Measurements from ENCODE around the gene HIVEP2.

Gene HIVEP2

DNA sequence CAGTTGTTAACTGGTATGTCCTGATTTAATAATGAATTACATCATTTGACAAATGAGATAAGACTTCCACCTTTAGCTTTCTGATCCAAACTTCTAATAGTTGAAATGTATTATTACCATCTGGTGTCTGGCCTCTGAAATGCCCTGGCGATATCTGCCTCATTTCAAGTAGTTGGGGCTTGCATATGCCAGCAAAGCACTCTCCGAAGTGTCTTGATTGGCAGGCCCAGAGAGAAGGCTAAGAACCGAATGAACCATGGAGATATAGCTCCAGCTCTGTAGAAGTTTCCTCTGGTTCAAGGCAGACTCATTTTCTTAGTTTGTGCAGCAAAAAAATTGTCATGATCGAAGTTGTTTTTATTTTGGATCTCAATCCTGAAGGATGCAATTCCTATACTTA, 13.4 kb upstream of the HIVEP2 start:
- no peak for DNase-seq
- Histone ChIP-seq H3K4me3 (ENCODE audit: insufficient read depth, low read depth, low read length, poor library complexity, severe bottlenecking) (no peak overlapping the region), H3K27ac (ENCODE audit: insufficient read depth, low read length, poor library complexity, severe bottlenecking) (no peak overlapping the region), H3K27me3 (replicated peaks; ENCODE audit: control insufficient read depth, insufficient read depth, low read length, poor library complexity, severe bottlenecking) (no peaks in the 10 kb centered on the region), H3K36me3 (ENCODE audit: control insufficient read depth, insufficient read depth, low read length) (no peaks in the 10 kb centered on the region), H3K9me3 (ENCODE audit: control insufficient read depth, low read length) (no peaks in the 10 kb centered on the region), H3K4me1 (ENCODE audit: control insufficient read depth, insufficient read depth, low read length, poor library complexity, severe bottlenecking) (no peaks in the 10 kb centered on the region)

DNA sequence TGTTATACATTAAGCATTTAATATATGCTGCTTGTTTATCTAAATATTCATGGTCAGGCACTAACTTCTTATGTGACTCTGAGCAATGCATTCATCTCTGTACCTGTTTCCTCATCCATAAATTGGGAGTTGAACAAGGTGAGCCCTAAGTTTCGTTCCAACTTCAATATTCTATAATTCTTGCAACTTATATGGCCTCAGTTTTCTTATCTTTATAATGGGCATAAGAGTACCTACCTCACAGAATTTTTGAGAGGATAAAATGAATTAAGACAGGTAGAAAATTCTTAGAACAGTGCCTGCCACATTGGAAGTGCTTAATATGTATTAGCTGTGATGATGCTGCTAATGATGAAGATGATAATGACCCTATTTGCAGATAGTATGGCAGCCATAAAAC, 11.8 kb upstream of the HIVEP2 start:
- Histone ChIP-seq H3K27me3 (replicated peaks; ENCODE audit: control insufficient read depth, insufficient read depth, low read length, poor library complexity, severe bottlenecking) (no peaks in the 10 kb centered on the region), H3K27ac (ENCODE audit: insufficient read depth, low read length, poor library complexity, severe bottlenecking) (no peak overlapping the region), H3K4me3 (ENCODE audit: insufficient read depth, low read depth, low read length, poor library complexity, severe bottlenecking) (no peak overlapping the region), H3K9me3 (ENCODE audit: control insufficient read depth, low read length) (no peaks in the 10 kb centered on the region), H3K4me1 (ENCODE audit: control insufficient read depth, insufficient read depth, low read length, poor library complexity, severe bottlenecking) (no peaks in the 10 kb centered on the region), H3K36me3 (ENCODE audit: control insufficient read depth, insufficient read depth, low read length) (no peaks in the 10 kb centered on the region)
- no peak for DNase-seq

DNA sequence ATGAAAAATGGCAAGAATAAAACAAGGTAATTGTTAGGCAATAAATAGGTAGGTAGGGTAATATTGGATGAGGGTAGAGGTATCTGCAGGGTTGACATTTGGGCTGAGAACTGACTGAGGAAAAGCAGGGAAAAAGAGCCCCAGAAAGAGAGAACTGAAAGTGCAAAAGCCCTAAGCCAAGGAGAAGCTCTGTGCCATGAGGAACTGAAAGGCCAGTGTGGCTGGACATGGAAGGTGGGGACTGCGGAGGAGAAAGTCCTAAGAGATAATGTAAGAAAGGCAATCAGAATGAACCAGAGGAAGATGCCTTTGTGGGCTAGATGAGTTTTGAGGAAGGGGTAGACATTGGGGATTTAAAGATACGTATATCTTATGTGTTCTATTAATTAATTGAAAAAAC, 9.9 kb upstream of the HIVEP2 start:
- Histone ChIP-seq H3K27ac (ENCODE audit: insufficient read depth, low read length, poor library complexity, severe bottlenecking) (no peak overlapping the region), H3K4me1 (ENCODE audit: control insufficient read depth, insufficient read depth, low read length, poor library complexity, severe bottlenecking) (no peaks in the 10 kb centered on the region), H3K27me3 (replicated peaks; ENCODE audit: control insufficient read depth, insufficient read depth, low read length, poor library complexity, severe bottlenecking) (no peaks in the 10 kb centered on the region), H3K36me3 (ENCODE audit: control insufficient read depth, insufficient read depth, low read length) (no peaks in the 10 kb centered on the region), H3K9me3 (ENCODE audit: control insufficient read depth, low read length) (no peaks in the 10 kb centered on the region), H3K4me3 (ENCODE audit: insufficient read depth, low read depth, low read length, poor library complexity, severe bottlenecking) (no peak overlapping the region)
- DNase-seq, result no peak

DNA sequence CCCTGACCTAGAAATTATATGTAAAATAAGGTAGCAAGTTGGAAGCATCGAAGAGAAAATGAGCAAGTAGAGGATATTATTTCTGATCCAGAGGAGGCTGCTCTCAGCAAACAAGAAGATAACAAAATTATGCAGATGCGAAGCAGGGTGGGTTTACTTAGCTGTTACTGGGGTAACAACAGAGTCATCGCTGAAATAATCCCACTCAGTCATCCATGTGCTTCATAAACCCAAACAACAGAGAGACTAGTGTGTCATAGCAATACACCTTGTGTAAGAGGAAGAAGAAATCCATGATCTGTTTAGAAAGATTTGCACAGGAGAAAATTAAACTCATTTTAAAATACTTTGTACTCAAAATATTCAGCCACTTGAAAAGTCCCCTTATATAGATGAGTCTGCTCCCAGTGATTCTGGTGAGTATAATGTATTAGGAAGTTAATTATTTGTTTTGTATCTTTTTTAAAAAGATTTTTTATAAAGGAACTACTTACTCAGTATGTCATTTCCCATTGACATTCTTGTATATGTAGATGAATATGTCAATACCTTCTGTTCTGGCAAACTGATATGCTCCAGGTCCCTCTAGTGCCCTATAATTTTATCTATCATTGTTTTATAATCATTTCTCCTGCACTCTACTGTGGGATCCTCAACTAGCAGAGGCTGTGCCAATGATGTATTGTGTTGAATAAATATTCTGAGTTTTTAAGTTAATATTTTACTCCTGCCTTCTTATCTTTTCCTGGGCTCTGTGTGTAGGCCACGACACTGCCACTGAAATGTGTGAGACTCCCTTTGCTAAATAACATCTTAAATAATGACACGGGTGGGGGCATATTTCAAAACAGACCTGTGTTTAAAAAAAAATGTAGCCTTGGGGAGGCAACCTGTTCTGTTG, 8.6 kb upstream of the HIVEP2 start:
- Histone ChIP-seq H3K4me3 (ENCODE audit: insufficient read depth, low read depth, low read length, poor library complexity, severe bottlenecking) (no peak overlapping the region), H3K36me3 (ENCODE audit: control insufficient read depth, insufficient read depth, low read length) (no peaks in the 10 kb centered on the region), H3K27me3 (replicated peaks; ENCODE audit: control insufficient read depth, insufficient read depth, low read length, poor library complexity, severe bottlenecking) (no peaks in the 10 kb centered on the region), H3K27ac (ENCODE audit: insufficient read depth, low read length, poor library complexity, severe bottlenecking) (no peak overlapping the region), H3K9me3 (ENCODE audit: control insufficient read depth, low read length) (no peaks in the 10 kb centered on the region), H3K4me1 (ENCODE audit: control insufficient read depth, insufficient read depth, low read length, poor library complexity, severe bottlenecking) (no peaks in the 10 kb centered on the region)
- DNase-seq, result no peak

- H3K27ac ChIP-seq (ENCODE audit: insufficient read depth, low read length, poor library complexity, severe bottlenecking), result no peak overlapping the region
- no peaks in the 10 kb centered on the region for H3K27me3 ChIP-seq (replicated peaks; ENCODE audit: control insufficient read depth, insufficient read depth, low read length, poor library complexity, severe bottlenecking)
- H3K9me3 ChIP-seq (ENCODE audit: control insufficient read depth, low read length), result no peaks in the 10 kb centered on the region
- no peaks in the 10 kb centered on the region for H3K36me3 ChIP-seq (ENCODE audit: control insufficient read depth, insufficient read depth, low read length)
- H3K4me3 ChIP-seq (ENCODE audit: insufficient read depth, low read depth, low read length, poor library complexity, severe bottlenecking), result no peak overlapping the region
- no peak for DNase-seq
- H3K4me1 ChIP-seq (ENCODE audit: control insufficient read depth, insufficient read depth, low read length, poor library complexity, severe bottlenecking), result no peaks in the 10 kb centered on the region
Measured at GRCh38 chr6:142952614-142953013, 7.6 kb upstream of the HIVEP2 start.

DNA sequence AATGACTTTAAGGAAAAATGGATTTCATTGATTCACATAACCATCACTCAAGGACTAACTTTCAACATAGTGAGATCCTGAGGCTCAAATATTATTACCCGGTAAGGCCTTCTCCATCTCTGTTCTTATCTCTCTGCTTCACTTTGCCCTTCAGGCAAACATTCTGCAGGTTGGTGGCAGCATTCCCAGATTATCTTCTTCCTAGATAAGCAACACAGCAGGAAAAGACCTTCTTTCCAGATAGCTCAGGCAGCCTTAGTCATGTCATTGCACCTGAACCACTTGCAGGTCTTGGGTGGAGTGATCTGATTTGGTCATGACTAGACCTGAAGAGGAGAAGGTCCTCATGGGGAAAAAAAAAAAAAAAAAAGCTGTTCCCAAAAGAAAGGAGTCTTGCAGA, 5.3 kb upstream of the HIVEP2 start:
- no peak for DNase-seq
- Histone ChIP-seq H3K9me3 (ENCODE audit: control insufficient read depth, low read length) (no peaks in the 10 kb centered on the region), H3K4me3 (ENCODE audit: insufficient read depth, low read depth, low read length, poor library complexity, severe bottlenecking) (no peak overlapping the region), H3K27me3 (replicated peaks; ENCODE audit: control insufficient read depth, insufficient read depth, low read length, poor library complexity, severe bottlenecking) (no peaks in the 10 kb centered on the region), H3K4me1 (ENCODE audit: control insufficient read depth, insufficient read depth, low read length, poor library complexity, severe bottlenecking) (no peaks in the 10 kb centered on the region), H3K27ac (ENCODE audit: insufficient read depth, low read length, poor library complexity, severe bottlenecking) (no peak overlapping the region), H3K36me3 (ENCODE audit: control insufficient read depth, insufficient read depth, low read length) (no peaks in the 10 kb centered on the region)

- Histone ChIP-seq H3K36me3 (ENCODE audit: control insufficient read depth, insufficient read depth, low read length) (no peaks in the 10 kb centered on the region), H3K4me3 (ENCODE audit: insufficient read depth, low read depth, low read length, poor library complexity, severe bottlenecking) (peak overlapping the region; percentile 89), H3K9me3 (ENCODE audit: control insufficient read depth, low read length) (no peaks in the 10 kb centered on the region), H3K27ac (ENCODE audit: insufficient read depth, low read length, poor library complexity, severe bottlenecking) (peak overlapping the region; percentile 100), H3K4me1 (ENCODE audit: control insufficient read depth, insufficient read depth, low read length, poor library complexity, severe bottlenecking) (no peaks in the 10 kb centered on the region), H3K27me3 (replicated peaks; ENCODE audit: control insufficient read depth, insufficient read depth, low read length, poor library complexity, severe bottlenecking) (no peaks in the 10 kb centered on the region)
- no peak for DNase-seq
Measured at GRCh38 chr6:142947714-142948480, 2.9 kb upstream of the HIVEP2 start.

DNA sequence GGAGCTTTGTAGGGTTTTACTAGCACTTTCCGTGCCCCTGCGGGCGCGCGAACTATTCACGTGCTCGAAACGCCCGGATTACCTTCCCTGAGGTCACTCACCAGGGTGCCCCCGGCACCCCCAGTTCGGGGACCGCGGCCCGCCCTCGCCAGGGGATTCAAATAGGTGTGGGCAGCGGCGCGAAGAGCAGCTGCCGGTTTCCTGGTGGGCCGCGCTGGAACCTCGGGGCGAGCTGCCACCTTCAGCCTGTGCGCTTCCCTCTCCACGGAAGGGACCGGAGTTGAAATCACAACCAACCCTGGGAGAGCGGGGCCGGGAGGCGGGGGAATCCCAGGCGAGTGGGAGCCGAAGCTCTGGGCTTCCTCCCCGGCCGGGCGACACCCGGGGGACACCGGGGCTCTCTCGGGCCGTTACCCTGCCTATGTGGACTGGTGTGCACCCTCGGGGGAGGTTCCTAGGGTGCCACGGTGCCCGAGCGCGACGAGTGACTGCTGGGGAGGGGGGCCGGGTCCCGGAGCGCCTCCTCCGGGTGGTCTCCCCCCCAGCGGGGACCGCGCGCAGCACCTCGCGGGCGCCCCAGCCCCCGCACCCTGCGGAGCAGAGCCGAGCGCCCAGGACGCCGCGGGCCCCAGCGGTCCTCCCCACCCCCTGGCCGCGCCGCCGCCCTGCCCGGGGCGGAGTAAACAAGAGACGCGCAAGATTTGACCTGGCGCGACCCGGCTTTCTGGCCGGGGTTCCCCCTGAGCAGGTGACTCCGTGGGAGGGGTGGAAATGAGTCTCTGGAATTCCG, 2.1 kb upstream of the HIVEP2 start:
- peak overlapping the region; percentile 89 for H3K4me3 ChIP-seq (ENCODE audit: insufficient read depth, low read depth, low read length, poor library complexity, severe bottlenecking)
- no peaks in the 10 kb centered on the region for H3K9me3 ChIP-seq (ENCODE audit: control insufficient read depth, low read length)
- peak overlapping the region; percentile 100 for H3K27ac ChIP-seq (ENCODE audit: insufficient read depth, low read length, poor library complexity, severe bottlenecking)
- no peaks in the 10 kb centered on the region for H3K36me3 ChIP-seq (ENCODE audit: control insufficient read depth, insufficient read depth, low read length)
- peaks cover 5% of the 10 kb centered on the region for H3K4me1 ChIP-seq (ENCODE audit: control insufficient read depth, insufficient read depth, low read length, poor library complexity, severe bottlenecking)
- no peaks in the 10 kb centered on the region for H3K27me3 ChIP-seq (replicated peaks; ENCODE audit: control insufficient read depth, insufficient read depth, low read length, poor library complexity, severe bottlenecking)
- peak; percentile 81 to 87 (median 84) for DNase-seq

GRCh38 chr6:142946181-142946923, 1.4 kb upstream of the HIVEP2 start:
- H3K27me3 ChIP-seq (replicated peaks; ENCODE audit: control insufficient read depth, insufficient read depth, low read length, poor library complexity, severe bottlenecking), result no peaks in the 10 kb centered on the region
- no peaks in the 10 kb centered on the region for H3K36me3 ChIP-seq (ENCODE audit: control insufficient read depth, insufficient read depth, low read length)
- H3K4me1 ChIP-seq (ENCODE audit: control insufficient read depth, insufficient read depth, low read length, poor library complexity, severe bottlenecking), result peaks cover 5% of the 10 kb centered on the region
- H3K4me3 ChIP-seq (ENCODE audit: insufficient read depth, low read depth, low read length, poor library complexity, severe bottlenecking), result peak overlapping the region; percentile 89
- H3K9me3 ChIP-seq (ENCODE audit: control insufficient read depth, low read length), result no peaks in the 10 kb centered on the region
- peak overlapping the region; percentile 100 for H3K27ac ChIP-seq (ENCODE audit: insufficient read depth, low read length, poor library complexity, severe bottlenecking)
- peak; percentile 93 to 96 (median 94) for DNase-seq

All from effector memory CD4-positive, alpha-beta T cell (primary cell).